H1 (cell line): ENCODE results near the gene NPIPB8. TPM values are rescaled to one million over a fixed set of nuclear protein-coding genes. Genes with fewer than 3 reads are reported as not detected.

Experiments used
- CTCF ChIA-PET: fragments of 300-600 bp; sonication (Branson Sonifier 250); formaldehyde crosslinking; loops from one replicate; lab custom pipeline; 2021; ENCODE audit not compliant: partially characterized antibody; lab: Charles Lee
- POLR2A ChIA-PET: fragments of 300-600 bp; sonication (Branson Sonifier 250); formaldehyde crosslinking; loops from one replicate; lab custom pipeline; 2021; ENCODE audit warnings: inconsistent platforms; ENCODE audit not compliant: partially characterized antibody; lab: Charles Lee
- DNase-seq, 2 experiments: peaks; one replicate each; pipeline versions ENCODE4 v3.0.0 to v3.0.0-alpha.2; 2010 to 2022; ENCODE audit warnings: low spot score in 2 of 2, low read depth in 1 of 2, mixed read lengths in 1 of 2
- FAIRE-seq: peaks from 2 replicates; lab custom pipeline; 2011; peaks lifted over from hg19 to GRCh38; lab: Jason Lieb, UNC
- H2AFZ ChIP-seq: 2 replicates; pipeline ENCODE4 v1.8.1; 2012; ENCODE audit warnings: low read length, inconsistent platforms
- H2AK5ac ChIP-seq: 2 replicates; pipeline ENCODE4 v1.6.1; 2013; ENCODE audit warnings: low read depth, low read length
- H2BK120ac ChIP-seq: replicated peaks from 2 replicates; pipeline ENCODE3; 2013; ENCODE audit warnings: low read depth, low read length, inconsistent platforms
- H2BK12ac ChIP-seq: 2 replicates; pipeline ENCODE4 v1.6.1; 2013; ENCODE audit warnings: low read depth, low read length
- H2BK15ac ChIP-seq: 2 replicates; pipeline ENCODE4 v1.6.1; 2013; ENCODE audit warnings: low read length
- H2BK20ac ChIP-seq: 2 replicates; pipeline ENCODE4 v1.6.1; 2013; ENCODE audit warnings: low read length
- H2BK5ac ChIP-seq: 2 replicates; pipeline ENCODE4 v1.6.1; 2013; ENCODE audit warnings: low read depth, low read length
- H3K14ac ChIP-seq: 2 replicates; pipeline ENCODE4 v1.6.1; 2013; ENCODE audit warnings: inconsistent platforms; ENCODE audit not compliant: insufficient read length
- H3K18ac ChIP-seq: 2 replicates; pipeline ENCODE4 v1.6.1; 2013; ENCODE audit warnings: low read length; ENCODE audit errors: extremely low read depth
- H3K23ac ChIP-seq: 2 replicates; pipeline ENCODE4 v1.6.1; 2013; ENCODE audit warnings: inconsistent platforms; ENCODE audit not compliant: insufficient read length
- H3K23me2 ChIP-seq: 2 replicates; pipeline ENCODE4 v1.6.1; 2013; ENCODE audit warnings: low read depth, low read length
- H3K27ac ChIP-seq: 2 replicates; pipeline ENCODE4 v1.6.1; 2011; ENCODE audit warnings: low read depth, low read length, inconsistent platforms
- H3K27me3 ChIP-seq, 4 experiments: replicated peaks in 1 of 4; 1 replicate in 1 of 4; 2 replicates in 3 of 4; pipeline versions ENCODE4 v1.6.1 to v1.8.1; 2011 to 2013; ENCODE audit warnings: low read length in 3 of 4, mild to moderate bottlenecking in 3 of 4, inconsistent platforms in 2 of 4, mixed read lengths in 2 of 4, moderate library complexity in 1 of 4; ENCODE audit not compliant: control insufficient read depth in 3 of 4, insufficient read depth in 3 of 4; ENCODE audit errors: extremely low read depth in 1 of 4
- H3K36me3 ChIP-seq, 4 experiments: 2 replicates each; pipeline versions ENCODE4 v1.6.1 to v1.8.1; 2011 to 2013; ENCODE audit warnings: mild to moderate bottlenecking in 4 of 4, low read length in 3 of 4, moderate library complexity in 2 of 4, control low read depth in 1 of 4, inconsistent platforms in 1 of 4; ENCODE audit not compliant: insufficient read depth in 4 of 4, control insufficient read depth in 2 of 4
- H3K4ac ChIP-seq: replicated peaks from 2 replicates; pipeline ENCODE3; 2013; ENCODE audit warnings: low read length, low read depth, mixed read lengths, inconsistent platforms; ENCODE audit not compliant: insufficient read length
- H3K4me1 ChIP-seq, 4 experiments: replicated peaks in 1 of 4; 1 replicate in 1 of 4; 2 replicates in 3 of 4; pipeline versions ENCODE4 v1.6.1 to v1.8.1; 2011 to 2013; ENCODE audit warnings: low read length in 3 of 4, inconsistent platforms in 2 of 4, mixed read lengths in 1 of 4; ENCODE audit not compliant: insufficient read depth in 4 of 4, control insufficient read depth in 3 of 4
- H3K4me2 ChIP-seq, 2 experiments: 2 replicates each; pipeline versions ENCODE4 v1.6.1 to v1.8.1; 2011 to 2013; ENCODE audit warnings: low read depth in 2 of 2, low read length in 2 of 2, control low read depth in 1 of 2, inconsistent platforms in 1 of 2, mild to moderate bottlenecking in 1 of 2; ENCODE audit not compliant: insufficient read depth in 1 of 2
- H3K4me3 ChIP-seq, 4 experiments: fragments of 200-600, 300-600 bp in 1 of 4; sonication (generic), shearing (Covaris generic), sonication (Bioruptor Twin) in 1 of 4; 2 replicates each; pipeline versions ENCODE4 v1.5.1 to v1.8.1; 2011 to 2016; ENCODE audit warnings: low read length in 4 of 4, low read depth in 3 of 4, control low read depth in 2 of 4, inconsistent platforms in 2 of 4, mild to moderate bottlenecking in 2 of 4, mixed read lengths in 1 of 4, moderate library complexity in 1 of 4; ENCODE audit not compliant: insufficient read depth in 2 of 4; ENCODE audit errors: extremely low read depth in 1 of 4
- H3K56ac ChIP-seq: replicated peaks from 2 replicates; pipeline ENCODE3; 2013; ENCODE audit warnings: low read depth, mild to moderate bottlenecking, mixed read lengths, low read length, inconsistent platforms; ENCODE audit not compliant: insufficient read length
- H3K79me1 ChIP-seq: 2 replicates; pipeline ENCODE4 v1.6.1; 2013; ENCODE audit warnings: low read depth, low read length, control low read depth
- H3K79me2 ChIP-seq, 2 experiments: 2 replicates each; pipeline versions ENCODE4 v1.6.1 to v1.8.1; 2012 to 2013; ENCODE audit warnings: low read length in 2 of 2, mild to moderate bottlenecking in 2 of 2, inconsistent platforms in 1 of 2; ENCODE audit not compliant: insufficient read depth in 2 of 2, control insufficient read depth in 1 of 2
- H3K9ac ChIP-seq, 4 experiments: replicated peaks in 1 of 4; 1 replicate in 1 of 4; 2 replicates in 3 of 4; pipeline versions ENCODE4 v1.6.1 to v1.8.1; 2011 to 2013; ENCODE audit warnings: low read depth in 3 of 4, low read length in 3 of 4, control low read depth in 2 of 4, mild to moderate bottlenecking in 2 of 4, moderate library complexity in 2 of 4, inconsistent platforms in 1 of 4; ENCODE audit errors: extremely low read depth in 1 of 4
- H3K9me3 ChIP-seq, 2 experiments: 2 replicates each; pipeline versions ENCODE4 v1.6.1 to v1.8.1; 2012 to 2013; ENCODE audit warnings: mild to moderate bottlenecking in 2 of 2, moderate library complexity in 2 of 2, control low read depth in 1 of 2, inconsistent platforms in 1 of 2, low read depth in 1 of 2, low read length in 1 of 2, mixed read lengths in 1 of 2; ENCODE audit not compliant: insufficient read depth in 2 of 2
- H4K20me1 ChIP-seq, 2 experiments: replicated peaks in 1 of 2; 2 replicates each; pipeline versions ENCODE3 to v1.8.1; 2011 to 2013; ENCODE audit warnings: inconsistent platforms in 2 of 2, low read length in 2 of 2, mild to moderate bottlenecking in 1 of 2; ENCODE audit not compliant: insufficient read depth in 2 of 2, control insufficient read depth in 1 of 2
- H4K5ac ChIP-seq: 2 replicates; pipeline ENCODE4 v1.6.1; 2013; ENCODE audit warnings: low read length, low read depth, mixed read lengths, inconsistent platforms; ENCODE audit not compliant: insufficient read length
- H4K8ac ChIP-seq: 2 replicates; pipeline ENCODE4 v1.8.0; 2013; ENCODE audit warnings: mild to moderate bottlenecking, moderate library complexity, low read length, inconsistent platforms; ENCODE audit not compliant: insufficient read depth; ENCODE audit errors: extremely low read depth
- H4K91ac ChIP-seq: replicated peaks from 2 replicates; pipeline ENCODE3; 2013; ENCODE audit warnings: low read length, mixed read lengths, inconsistent platforms; ENCODE audit not compliant: insufficient read length
- ASH2L ChIP-seq: fragments of 200-600, 300-600 bp; sonication (generic); IDR thresholded peaks from one replicate; pipeline ENCODE4 v1.7.1; 2017; ENCODE audit warnings: low read length
- BRCA1 ChIP-seq: IDR thresholded peaks from 2 replicates; pipeline ENCODE4 v1.6.1; 2012; ENCODE audit warnings: low read depth, low read length, improper control_type of control experiment
- CBX5 ChIP-seq: fragments of 300-800, 300-1000 bp; sonication (generic); IDR thresholded peaks from 2 replicates; pipeline ENCODE4 v1.7.1; 2016; ENCODE audit warnings: antibody characterized with exemption, low read length, low read depth
- CBX8 ChIP-seq: fragments of 300-800, 300-1000 bp; sonication (generic); IDR thresholded peaks from 2 replicates; pipeline ENCODE4 v1.7.1; 2016; ENCODE audit warnings: low read depth, low read length, borderline replicate concordance
- EGR1 ChIP-seq: IDR thresholded peaks from 2 replicates; pipeline ENCODE4 v1.6.1; 2011; ENCODE audit warnings: low read depth, low read length, borderline replicate concordance
- EP300 ChIP-seq, 2 experiments: IDR thresholded peaks; 1 replicate in 1 of 2; 2 replicates in 1 of 2; pipeline ENCODE4 v1.6.1; 2011 to 2012; ENCODE audit warnings: low read depth in 2 of 2, low read length in 2 of 2, mild to moderate bottlenecking in 2 of 2, borderline replicate concordance in 1 of 2, inconsistent platforms in 1 of 2, moderate library complexity in 1 of 2
- KDM5A ChIP-seq: fragments of 200-600 bp; IDR thresholded peaks from 2 replicates; pipeline ENCODE4 v1.7.1; 2012; ENCODE audit warnings: mild to moderate bottlenecking, low read length, inconsistent platforms, mixed read lengths
- NRF1 ChIP-seq: IDR thresholded peaks from 2 replicates; pipeline ENCODE4 v1.6.1; 2011; ENCODE audit warnings: mild to moderate bottlenecking, low read depth, low read length, improper control_type of control experiment
- SIX5 ChIP-seq: IDR thresholded peaks from 2 replicates; pipeline ENCODE4 v1.6.1; 2011; ENCODE audit warnings: mild to moderate bottlenecking, low read depth, low read length
- SP1 ChIP-seq: IDR thresholded peaks from 2 replicates; pipeline ENCODE4 v1.6.1; 2011; ENCODE audit warnings: low read depth, low read length
- TAF7 ChIP-seq: optimal IDR thresholded peaks from 2 replicates; pipeline ENCODE3; 2011; ENCODE audit warnings: low read depth, mild to moderate bottlenecking, inconsistent platforms, low read length, moderate library complexity, borderline replicate concordance
- WGBS, 2 experiments: shearing (Covaris generic) in 1 of 2; methylation state at CpG; one replicate each; pipeline versions ENCODE4 v1.1.6 to v1.1.7; 2013 to 2015; ENCODE audit warnings: low lambda C conversion rate in 2 of 2, mixed read lengths in 2 of 2, inconsistent platforms in 1 of 2, low coverage in 1 of 2, missing lambda C conversion rate in 1 of 2; ENCODE audit not compliant: insufficient replicate concordance in 2 of 2, insufficient coverage in 1 of 2, insufficient read length in 1 of 2; ENCODE audit errors: extremely low coverage in 1 of 2, missing lambda C conversion rate in 1 of 2; 5-methylcytosine and 5-hydroxymethylcytosine counted together
- polyA plus RNA-seq, 7 experiments: library from polyadenylated mRNA; depleted of rRNA in 3 of 7; stranded (reverse) in 5 of 7; unstranded in 2 of 7; fragments of >200 nt in 5 of 7; fragments of 200-250 nt in 2 of 7; gene quantifications; 1 replicate in 5 of 7; 2 replicates in 1 of 7; 4 replicates in 1 of 7; pipeline versions ENCODE4 v1.2.1 to v1.2.3, GENCODE V29; 2011 to 2013; ENCODE audit warnings: missing spikeins in 2 of 7, mixed read lengths in 2 of 7
- total RNA-seq: library from RNA; stranded (reverse); fragmentation: NEBNext Ultra II Directional; extraction: Animal tissue kit (Norgen Biotek cat#: 25700); gene quantifications from 2 replicates; pipeline ENCODE4 v1.2.1, GENCODE V29; 2021
- TF ChIP-seq, protein P1 (sequence below): IDR thresholded peaks from 2 replicates; pipeline ENCODE4 v1.6.1; 2012; ENCODE audit warnings: low read length, inconsistent platforms

NPIPB8 gene
- total and polyA plus RNA-seq, 2 of the 8 experiments (the other 6 are each of a cell fraction or from before 2014, with no cell fraction given), result 0.05 TPM; not detected in 1

DNA sequence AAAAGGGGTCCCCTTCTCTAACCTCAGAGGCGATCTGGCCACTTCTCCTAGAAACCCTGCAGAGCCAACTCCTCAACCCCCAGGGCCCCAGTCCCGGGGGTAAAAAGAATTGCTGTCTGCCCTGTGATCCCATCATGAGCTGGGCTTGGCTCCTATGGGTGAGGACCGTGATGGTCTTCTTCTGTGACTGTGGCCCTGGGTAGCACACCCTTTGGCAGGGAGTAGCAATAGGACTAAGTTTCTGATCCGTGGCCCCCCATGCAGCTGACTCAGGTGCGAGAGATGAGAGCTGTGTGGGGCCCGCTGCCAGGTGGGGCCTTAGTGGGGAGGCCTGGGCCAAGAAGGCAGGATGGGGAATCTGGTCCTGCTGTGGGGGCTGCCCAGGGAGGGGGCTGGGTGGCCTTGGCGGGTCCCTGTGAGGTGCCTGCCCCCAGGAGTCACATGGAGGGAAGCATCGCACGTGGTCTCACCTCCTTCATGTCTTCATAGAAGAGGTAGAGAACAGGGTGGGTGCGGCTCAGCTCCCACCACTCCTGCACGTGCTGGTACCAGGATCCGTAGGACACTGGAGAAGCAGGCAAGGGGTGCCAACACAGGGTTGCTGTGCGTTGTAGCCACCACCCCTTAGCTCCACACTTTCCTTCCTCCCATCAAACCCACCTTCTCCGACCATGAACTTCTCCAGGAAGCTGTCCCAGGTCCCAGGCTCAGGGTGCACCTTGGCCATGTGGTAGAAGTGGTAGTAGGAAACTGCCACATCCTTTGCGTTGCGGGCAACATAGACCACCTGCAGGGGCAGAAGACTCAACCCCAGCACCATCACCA, 31.4 kb upstream of the NPIPB8 start:
- no peak overlapping the region for H2BK15ac ChIP-seq
- 88% methylated on average over 14 of the region's 16 CpGs; no CpG with 5 or more reads in 1 of the 2 experiments for WGBS, 2 experiments
- no peak for TF ChIP-seq SP1
- TF ChIP-seq, protein P1, sequence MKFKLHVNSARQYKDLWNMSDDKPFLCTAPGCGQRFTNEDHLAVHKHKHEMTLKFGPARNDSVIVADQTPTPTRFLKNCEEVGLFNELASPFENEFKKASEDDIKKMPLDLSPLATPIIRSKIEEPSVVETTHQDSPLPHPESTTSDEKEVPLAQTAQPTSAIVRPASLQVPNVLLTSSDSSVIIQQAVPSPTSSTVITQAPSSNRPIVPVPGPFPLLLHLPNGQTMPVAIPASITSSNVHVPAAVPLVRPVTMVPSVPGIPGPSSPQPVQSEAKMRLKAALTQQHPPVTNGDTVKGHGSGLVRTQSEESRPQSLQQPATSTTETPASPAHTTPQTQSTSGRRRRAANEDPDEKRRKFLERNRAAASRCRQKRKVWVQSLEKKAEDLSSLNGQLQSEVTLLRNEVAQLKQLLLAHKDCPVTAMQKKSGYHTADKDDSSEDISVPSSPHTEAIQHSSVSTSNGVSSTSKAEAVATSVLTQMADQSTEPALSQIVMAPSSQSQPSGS, result no peak
- no peak for TF ChIP-seq CBX5
- TF ChIP-seq BRCA1, result no peak
- TF ChIP-seq CBX8, result no peak
- TF ChIP-seq SIX5, result no peak
- no peak for TF ChIP-seq ASH2L
- TF ChIP-seq TAF7, result no peak
- TF ChIP-seq KDM5A, result no peak
- TF ChIP-seq EP300 (IDR thresholded peaks at IDR 0.05; ENCODE audit: borderline replicate concordance in 1 of 2, low read depth in 2 of 2, low read length in 2 of 2), result no peak
- TF ChIP-seq NRF1, result no peak
- TF ChIP-seq EGR1, result no peak

More for the DNA sequence above, 31.4 kb upstream of the NPIPB8 start:
- Histone ChIP-seq H2BK5ac (no peak overlapping the region), H4K20me1 (no peaks in the 10 kb centered on the region), H3K4me3 (no peak overlapping the region), H2AK5ac (no peak overlapping the region), H3K27ac (no peak overlapping the region), H3K23me2 (no peaks in the 10 kb centered on the region), H3K4me1 (peaks cover 0 to 16% (median 6%) of the 10 kb centered on the region in 4 experiments; a peak in 3 of 7 replicates), H3K9me3 (no peaks in the 10 kb centered on the region), H3K36me3 (no peaks in the 10 kb centered on the region), H3K9ac (no peak overlapping the region), H2BK120ac (no peak overlapping the region), H3K56ac (no peak overlapping the region), H3K14ac (no peak overlapping the region), H2BK12ac (no peak overlapping the region), H3K79me2 (no peaks in the 10 kb centered on the region), H3K23ac (no peak overlapping the region), H3K18ac (no peak overlapping the region), H2AFZ (no peak overlapping the region), H3K4ac (no peak overlapping the region), H3K79me1 (no peaks in the 10 kb centered on the region), H2BK20ac (no peak overlapping the region), H4K91ac (no peak overlapping the region), H4K5ac (no peak overlapping the region), H3K27me3 (no peaks in the 10 kb centered on the region), H3K4me2 (no peak overlapping the region), H4K8ac (no peak overlapping the region)
- FAIRE-seq (no peak), DNase-seq (no peak)
- CTCF ChIA-PET, result no interaction called here
- POLR2A ChIA-PET, result no interaction called here
